ENCODE results near the gene PCDHGC4. TPM values are rescaled to one million over a fixed set of nuclear protein-coding genes. Genes with fewer than 3 reads are reported as not detected.

Gene PCDHGC4
- total and polyA plus RNA-seq, 2 of the 8 experiments (the other 6 are each of a cell fraction or from before 2014, with no cell fraction given): 2.1 to 2.4 TPM

DNA sequence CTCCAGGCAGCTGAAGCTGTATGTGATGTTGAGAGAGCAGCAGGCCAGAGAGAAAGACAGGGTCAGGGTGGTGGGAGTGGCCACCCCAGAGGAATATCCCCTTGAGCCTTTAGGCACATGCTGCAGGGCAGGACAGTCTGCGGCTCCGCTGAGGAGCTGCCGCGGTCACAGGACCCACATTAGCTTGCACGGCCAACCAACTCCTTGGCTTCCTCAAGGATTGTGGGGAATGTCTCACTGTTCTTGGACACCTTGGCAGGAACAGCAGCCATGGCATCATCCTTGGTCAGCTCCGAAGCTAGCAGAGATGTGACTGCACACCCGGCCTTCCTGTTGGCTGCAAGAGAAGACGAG lies 31.8 kb downstream of the PCDHGC4 start:
- Histone ChIP-seq H3K79me2 (ENCODE audit: control insufficient read depth in 1 of 2, insufficient read depth in 2 of 2, low read length in 2 of 2) (no peaks in the 10 kb centered on the region), H3K23me2 (ENCODE audit: low read depth, low read length) (peaks cover 15% of the 10 kb centered on the region), H3K27ac (ENCODE audit: low read depth, low read length) (no peak overlapping the region), H3K79me1 (ENCODE audit: low read depth, low read length) (no peaks in the 10 kb centered on the region), H3K56ac (replicated peaks; ENCODE audit: insufficient read length, low read depth, low read length) (no peak overlapping the region), H3K9me3 (ENCODE audit: insufficient read depth in 2 of 2, low read depth in 1 of 2, low read length in 1 of 2) (no peaks in the 10 kb centered on the region), H3K23ac (ENCODE audit: insufficient read length) (no peak overlapping the region), H4K20me1 (replicated peaks in 1 of 2; ENCODE audit: control insufficient read depth in 1 of 2, insufficient read depth in 2 of 2, low read length in 2 of 2) (no peaks in the 10 kb centered on the region), H2BK15ac (ENCODE audit: low read length) (no peak overlapping the region; the same call in 1 of the 2 replicates), H2AFZ (ENCODE audit: low read length) (no peak overlapping the region), H4K91ac (replicated peaks; ENCODE audit: insufficient read length, low read length) (no peak overlapping the region), H4K5ac (ENCODE audit: insufficient read length, low read depth, low read length) (no peak overlapping the region), H3K4ac (replicated peaks; ENCODE audit: insufficient read length, low read depth, low read length) (no peak overlapping the region), H3K14ac (ENCODE audit: insufficient read length) (no peak overlapping the region), H4K8ac (ENCODE audit: extremely low read depth, insufficient read depth, low read length) (no peak overlapping the region), H2BK12ac (ENCODE audit: low read depth, low read length) (no peak overlapping the region), H3K9ac (replicated peaks in 1 of 4; ENCODE audit: extremely low read depth in 1 of 4, low read depth in 3 of 4, low read length in 3 of 4) (no peak overlapping the region), H3K4me2 (ENCODE audit: insufficient read depth in 1 of 2, low read depth in 2 of 2, low read length in 2 of 2) (no peak overlapping the region), H2AK5ac (ENCODE audit: low read depth, low read length) (no peak overlapping the region), H3K27me3 (replicated peaks in 1 of 4; ENCODE audit: control insufficient read depth in 3 of 4, extremely low read depth in 1 of 4, insufficient read depth in 3 of 4, low read length in 3 of 4) (no peaks in the 10 kb centered on the region), H3K4me3 (ENCODE audit: extremely low read depth in 1 of 4, insufficient read depth in 2 of 4, low read depth in 3 of 4, low read length in 4 of 4) (no peak overlapping the region), H3K36me3 (ENCODE audit: control insufficient read depth in 2 of 4, insufficient read depth in 4 of 4, low read length in 3 of 4) (peaks cover 4 to 22% (median 16%) of the 10 kb centered on the region in 4 experiments), H2BK5ac (ENCODE audit: low read depth, low read length) (peak overlapping the region; percentile 49; the same call in 1 of the 2 replicates), H2BK20ac (ENCODE audit: low read length) (no peak overlapping the region), H3K4me1 (replicated peaks in 1 of 4; ENCODE audit: control insufficient read depth in 3 of 4, insufficient read depth in 4 of 4, low read length in 3 of 4) (peaks cover 3 to 23% (median 9%) of the 10 kb centered on the region in 4 experiments), H2BK120ac (replicated peaks; ENCODE audit: low read depth, low read length) (no peak overlapping the region), H3K18ac (ENCODE audit: extremely low read depth, low read length) (no peak overlapping the region)
- ChIA-PET POLR2A (ENCODE audit: partially characterized antibody) (interaction anchor here (1.0 to 5.1 kb wide), 3 partner anchors 24 to 70 kb away, joined by 3 to 33 read pairs (median 3); no protein-coding TSS in a partner anchor), CTCF (ENCODE audit: partially characterized antibody) (interaction anchor here (0.6 to 50.9 kb wide), 19 partner anchors 6 to 334 kb away, joined by 3 to 1236 read pairs (median 7); partner anchors contain the start of genes PCDHB10, PCDHB15, PCDHB16 and PCDHGA1)
- FAIRE-seq (no peak), DNase-seq (ENCODE audit: low read depth in 1 of 2, low spot score in 2 of 2) (no peak)
- WGBS, 2 experiments (ENCODE audit: extremely low coverage in 1 of 2, insufficient coverage in 1 of 2, insufficient read length in 1 of 2, insufficient replicate concordance in 2 of 2, low coverage in 1 of 2, low lambda C conversion rate in 2 of 2, missing lambda C conversion rate in 1 of 2): 97% methylated on average over 8 of the region's 8 CpGs; no CpG with 5 or more reads in 1 of the 2 experiments
- no peak for TF ChIP-seq SIN3A (conservative IDR thresholded peaks at IDR 0.05 in 1 of 2, IDR thresholded peaks at IDR 0.05 in 1 of 2; ENCODE audit: low read depth in 1 of 2, low read length in 2 of 2)
- no peak for TF ChIP-seq ZNF274 (IDR thresholded peaks at IDR 0.05; ENCODE audit: borderline replicate concordance, extremely low read depth, low read length)
- TF ChIP-seq CREB1 (IDR thresholded peaks at IDR 0.05): no peak
- TF ChIP-seq NANOG (IDR thresholded peaks at IDR 0.05; ENCODE audit: insufficient read depth, low read depth, low read length, poor library complexity, severe bottlenecking): no peak
- no peak for TF ChIP-seq BCL11A (IDR thresholded peaks at IDR 0.05; ENCODE audit: low read depth in 2 of 2, low read length in 2 of 2)
